ENCODE measurements around the gene ZNF592. TPM values are rescaled to one million over a fixed set of nuclear protein-coding genes. Genes with fewer than 3 reads are reported as not detected.

The ZNF592 gene
- total RNA-seq, 1 experiment from 2014 or later, result 49.6 TPM

GRCh38 chr15:84816694-84817465, 68.5 kb downstream of the ZNF592 start, which contains the start of gene ALPK3:
ALPK3 (plus strand) TSS chr15:84817356; CDS start chr15:84817453, 97 bp downstream.
- H3K36me3 Mint-ChIP-seq (ENCODE audit: insufficient read depth, unreplicated experiment), result peaks cover 7% of the 10 kb centered on the region
- no TSS peak for BruUV-seq (replicated peaks)

GRCh38 chr15:84817466-84818081, 69.2 kb downstream of the ZNF592 start:
- Mint-ChIP-seq H3K4me3 (ENCODE audit: low read depth, unreplicated experiment) (no peak overlapping the region), H3K9me3 (ENCODE audit: low read depth, unreplicated experiment) (no peaks in the 10 kb centered on the region), H3K27ac (ENCODE audit: unreplicated experiment) (peak overlapping the region; percentile 43), H3K27me3 (ENCODE audit: unreplicated experiment) (no peaks in the 10 kb centered on the region), H3K4me1 (ENCODE audit: low read depth, unreplicated experiment) (peaks cover 30% of the 10 kb centered on the region), H3K36me3 (ENCODE audit: insufficient read depth, unreplicated experiment) (peaks cover 5% of the 10 kb centered on the region)
- intact Hi-C loops (cut with micrococcal nuclease; ENCODE audit: unreplicated experiment), result no loop called here
- no peak for DNase-seq
- CTCF ChIA-PET, result interaction anchor here (1.1 kb wide), 1 partner anchor 9 kb away, joined by 4 read pairs; no protein-coding TSS in a partner anchor
- no peak for TF ChIP-seq CTCF (IDR thresholded peaks at IDR 0.05; ENCODE audit: unreplicated experiment)
- BruUV-seq (replicated peaks), result no TSS peak

More at GRCh38 chr15:84816694-84817465, 68.5 kb downstream of the ZNF592 start, which contains the start of gene ALPK3:
- no peak for TF ChIP-seq CTCF (IDR thresholded peaks at IDR 0.05; ENCODE audit: unreplicated experiment)
- Mint-ChIP-seq H3K9me3 (ENCODE audit: low read depth, unreplicated experiment) (no peaks in the 10 kb centered on the region), H3K4me3 (ENCODE audit: low read depth, unreplicated experiment) (no peak within 1 kb of the TSS), H3K27ac (ENCODE audit: unreplicated experiment) (peak within 1 kb of the TSS; percentile 43), H3K27me3 (ENCODE audit: unreplicated experiment) (no peaks in the 10 kb centered on the region), H3K4me1 (ENCODE audit: low read depth, unreplicated experiment) (peaks cover 24% of the 10 kb centered on the region)
- CTCF ChIA-PET, result no interaction called here
- DNase-seq, result no peak
- intact Hi-C loops (cut with micrococcal nuclease; ENCODE audit: unreplicated experiment), result no loop called here

- no TSS peak for BruUV-seq (replicated peaks)
- CTCF ChIA-PET, result interaction anchor here (0.7 to 1.1 kb wide), 2 partner anchors 10 to 473 kb away, joined by 3 to 4 read pairs; no protein-coding TSS in a partner anchor
- intact Hi-C loops (cut with micrococcal nuclease; ENCODE audit: unreplicated experiment), result no loop called here
- Mint-ChIP-seq H3K4me3 (ENCODE audit: low read depth, unreplicated experiment) (no peak overlapping the region), H3K4me1 (ENCODE audit: low read depth, unreplicated experiment) (peaks cover 32% of the 10 kb centered on the region), H3K9me3 (ENCODE audit: low read depth, unreplicated experiment) (no peaks in the 10 kb centered on the region), H3K36me3 (ENCODE audit: insufficient read depth, unreplicated experiment) (peaks cover 5% of the 10 kb centered on the region), H3K27ac (ENCODE audit: unreplicated experiment) (peak overlapping the region; percentile 75), H3K27me3 (ENCODE audit: unreplicated experiment) (no peaks in the 10 kb centered on the region)
- no peak for TF ChIP-seq CTCF (IDR thresholded peaks at IDR 0.05; ENCODE audit: unreplicated experiment)
- peak; percentile 27 for DNase-seq
Measured at GRCh38 chr15:84818261-84819131, 70.1 kb downstream of the ZNF592 start.

GRCh38 chr15:84819291-84819768, 70.9 kb downstream of the ZNF592 start:
- intact Hi-C loops (cut with micrococcal nuclease; ENCODE audit: unreplicated experiment), result no loop called here
- peaks cover 32% of the 10 kb centered on the region for H3K4me1 Mint-ChIP-seq (ENCODE audit: low read depth, unreplicated experiment)
- H3K9me3 Mint-ChIP-seq (ENCODE audit: low read depth, unreplicated experiment), result no peaks in the 10 kb centered on the region
- no peak overlapping the region for H3K4me3 Mint-ChIP-seq (ENCODE audit: low read depth, unreplicated experiment)
- DNase-seq, result no peak
- no peaks in the 10 kb centered on the region for H3K27me3 Mint-ChIP-seq (ENCODE audit: unreplicated experiment)
- peak; percentile 21 for TF ChIP-seq CTCF (IDR thresholded peaks at IDR 0.05; ENCODE audit: unreplicated experiment)
- H3K27ac Mint-ChIP-seq (ENCODE audit: unreplicated experiment), result peak overlapping the region; percentile 75
- BruUV-seq (replicated peaks), result no TSS peak
- CTCF ChIA-PET, result interaction anchor here (0.7 to 1.1 kb wide), 2 partner anchors 10 to 472 kb away, joined by 3 read pairs; no protein-coding TSS in a partner anchor
- H3K36me3 Mint-ChIP-seq (ENCODE audit: insufficient read depth, unreplicated experiment), result peaks cover 5% of the 10 kb centered on the region
